ENCODE results near the gene TRAK1.

DNA sequence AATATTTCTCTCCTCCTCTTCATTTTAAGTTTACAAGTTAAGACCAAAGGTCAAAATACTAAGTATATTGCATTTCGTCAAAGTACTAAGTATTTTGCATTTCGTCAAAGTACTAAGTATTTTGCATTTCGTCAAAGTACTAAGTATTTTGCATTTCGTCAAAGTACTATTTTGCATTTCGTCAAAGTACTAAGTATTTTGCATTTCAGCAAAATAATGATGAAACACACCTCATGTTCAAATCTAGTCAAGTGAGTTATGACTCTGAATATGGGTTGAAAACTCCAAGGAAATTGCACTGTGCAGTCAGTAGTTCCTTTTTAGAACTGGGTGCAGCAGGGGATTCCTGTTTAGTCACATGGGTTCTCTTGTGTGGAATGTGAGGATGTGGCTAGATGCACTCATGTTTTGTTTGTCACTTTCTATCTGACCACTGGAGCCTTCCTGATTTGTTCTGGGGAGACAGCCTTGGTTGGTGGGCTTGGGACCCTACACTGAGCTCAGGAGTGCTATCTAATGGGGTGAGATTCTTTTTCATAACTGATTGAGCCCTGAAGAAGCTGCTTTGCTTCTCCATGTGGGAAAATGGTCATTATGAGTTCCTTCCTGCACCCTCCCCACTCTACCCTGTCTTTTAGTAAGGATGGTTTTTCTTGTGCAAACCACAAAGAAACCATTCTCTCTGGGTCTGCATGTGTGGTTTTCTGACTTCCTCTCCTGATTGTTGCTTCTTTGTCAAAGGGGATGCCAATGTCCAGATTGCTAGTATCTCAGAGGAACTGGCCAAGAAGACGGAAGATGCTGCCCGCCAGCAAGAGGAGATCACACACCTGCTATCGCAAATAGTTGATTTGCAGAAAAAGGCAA, 101.4 kb downstream of the TRAK1 start:
- TF ChIP-seq, protein P1, sequence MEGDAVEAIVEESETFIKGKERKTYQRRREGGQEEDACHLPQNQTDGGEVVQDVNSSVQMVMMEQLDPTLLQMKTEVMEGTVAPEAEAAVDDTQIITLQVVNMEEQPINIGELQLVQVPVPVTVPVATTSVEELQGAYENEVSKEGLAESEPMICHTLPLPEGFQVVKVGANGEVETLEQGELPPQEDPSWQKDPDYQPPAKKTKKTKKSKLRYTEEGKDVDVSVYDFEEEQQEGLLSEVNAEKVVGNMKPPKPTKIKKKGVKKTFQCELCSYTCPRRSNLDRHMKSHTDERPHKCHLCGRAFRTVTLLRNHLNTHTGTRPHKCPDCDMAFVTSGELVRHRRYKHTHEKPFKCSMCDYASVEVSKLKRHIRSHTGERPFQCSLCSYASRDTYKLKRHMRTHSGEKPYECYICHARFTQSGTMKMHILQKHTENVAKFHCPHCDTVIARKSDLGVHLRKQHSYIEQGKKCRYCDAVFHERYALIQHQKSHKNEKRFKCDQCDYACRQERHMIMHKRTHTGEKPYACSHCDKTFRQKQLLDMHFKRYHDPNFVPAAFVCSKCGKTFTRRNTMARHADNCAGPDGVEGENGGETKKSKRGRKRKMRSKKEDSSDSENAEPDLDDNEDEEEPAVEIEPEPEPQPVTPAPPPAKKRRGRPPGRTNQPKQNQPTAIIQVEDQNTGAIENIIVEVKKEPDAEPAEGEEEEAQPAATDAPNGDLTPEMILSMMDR (IDR thresholded peaks at IDR 0.05): no peak
- TF ChIP-seq POLR2A (IDR thresholded peaks at IDR 0.05) (no peak), POLR2AphosphoS5 (IDR thresholded peaks at IDR 0.05) (no peak)

All from breast epithelium (tissue), 3 donors.